Small intestine (tissue), 7 donors: ENCODE results near the gene VPS45. TPM values are rescaled to one million over a fixed set of nuclear protein-coding genes. Genes with fewer than 3 reads are reported as not detected.
"Not testable (repeated sequence)": the region's sequence is repeated elsewhere in the genome, so short reads cannot be mapped to it uniquely, and the experiment has no call there.

Source experiments
- DNase-seq, 2 donors: peaks; one replicate each; pipeline versions ENCODE4 v3.0.0 to v3.0.0-alpha.2; 2013
- FAIRE-seq: peaks from 2 replicates; lab custom pipeline; 2012; peaks lifted over from hg19 to GRCh38; lab: Jason Lieb, UNC
- H3K27ac ChIP-seq, 3 donors: one replicate each; pipeline ENCODE4 v1.5.1; 2013; ENCODE audit warnings: low read length in 2 of 3, mild to moderate bottlenecking in 2 of 3, control low read depth in 1 of 3, inconsistent platforms in 1 of 3, low read depth in 1 of 3, moderate library complexity in 1 of 3
- H3K27me3 ChIP-seq, 3 donors: one replicate each; pipeline ENCODE4 v1.6.1; 2013; ENCODE audit warnings: low read length in 3 of 3, inconsistent platforms in 1 of 3; ENCODE audit not compliant: control insufficient read depth in 3 of 3, insufficient read depth in 3 of 3
- H3K36me3 ChIP-seq, 3 donors: one replicate each; pipeline ENCODE4 v1.6.1; 2013; ENCODE audit warnings: low read length in 3 of 3, inconsistent platforms in 1 of 3, low read depth in 1 of 3, mild to moderate bottlenecking in 1 of 3, moderate library complexity in 1 of 3; ENCODE audit not compliant: control insufficient read depth in 3 of 3, insufficient read depth in 2 of 3
- H3K4me1 ChIP-seq, 3 donors: one replicate each; pipeline ENCODE4 v1.6.1; 2013; ENCODE audit warnings: low read length in 2 of 3, inconsistent platforms in 1 of 3, low read depth in 1 of 3, mild to moderate bottlenecking in 1 of 3, moderate library complexity in 1 of 3; ENCODE audit not compliant: control insufficient read depth in 3 of 3, insufficient read depth in 2 of 3
- H3K4me3 ChIP-seq, 3 donors: one replicate each; pipeline ENCODE4 v1.5.1; 2013; ENCODE audit warnings: low read length in 3 of 3, control low read depth in 1 of 3, inconsistent platforms in 1 of 3, low read depth in 1 of 3, mild to moderate bottlenecking in 1 of 3, moderate library complexity in 1 of 3
- H3K9me3 ChIP-seq, 2 donors: one replicate each; pipeline ENCODE4 v1.6.1; 2013; ENCODE audit warnings: low read depth in 1 of 2, low read length in 1 of 2; ENCODE audit not compliant: control insufficient read depth in 2 of 2, insufficient read depth in 1 of 2
- WGBS, 3 donors: extraction: QIAGEN DNeasy Blood & Tissue Kit; methylation state at CpG; one replicate each; pipeline ENCODE4 v1.1.7; 2013; 5-methylcytosine and 5-hydroxymethylcytosine counted together
- polyA plus RNA-seq, 4 donors: library from polyadenylated mRNA; stranded (reverse) in 3 of 4; unstranded in 1 of 4; fragments of 200-250 nt in 3 of 4; fragments of 120-200 nt in 1 of 4; gene quantifications; one replicate each; pipeline versions ENCODE4 v1.2.1 to v1.2.3, GENCODE V29; 2013
- donor health status: healthy with polysubstance abuse.
- donor health status: control.
- donor health status: control.
- donor health status: Bipolar disorder and iron deficiency.
- donor health status: healthy.

VPS45 gene
- polyA plus RNA-seq, 4 donors, result 19.2 to 32.1 (median 22.7) TPM

- 90 to 94% (median 93%) methylated on average over 11 of the region's 11 CpGs for WGBS, 3 donors
- H3K4me3 ChIP-seq, result no peak overlapping the region
- H3K36me3 ChIP-seq, result no peaks in the 10 kb centered on the region
- H3K27me3 ChIP-seq, result no peaks in the 10 kb centered on the region
- peaks cover 0 to 9% (median 0%) of the 10 kb centered on the region in 3 donors for H3K4me1 ChIP-seq
- no peak for DNase-seq
- no peak overlapping the region for H3K27ac ChIP-seq
- no peaks in the 10 kb centered on the region for H3K9me3 ChIP-seq
- no peak for FAIRE-seq
These were observed 114.7 kb downstream of the VPS45 start for GRCh38 chr1:150182247-150182646.

GRCh38 chr1:150183061-150183460 is 115.5 kb downstream of the VPS45 start:
- DNase-seq, result no peak
- Histone ChIP-seq H3K36me3 (no peaks in the 10 kb centered on the region), H3K4me3 (no peak overlapping the region), H3K27me3 (no peaks in the 10 kb centered on the region), H3K27ac (no peak overlapping the region), H3K9me3 (no peaks in the 10 kb centered on the region), H3K4me1 (peaks cover 0 to 4% (median 0%) of the 10 kb centered on the region in 3 donors)
- WGBS, 3 donors, result 81 to 93% (median 90%) methylated on average over 3 of the region's 3 CpGs
- FAIRE-seq, result no peak

GRCh38 chr1:150185481-150185880 is 117.9 kb downstream of the VPS45 start:
- Histone ChIP-seq H3K4me3 (no peak overlapping the region), H3K27me3 (no peaks in the 10 kb centered on the region), H3K9me3 (no peaks in the 10 kb centered on the region), H3K4me1 (no peaks in the 10 kb centered on the region), H3K36me3 (no peaks in the 10 kb centered on the region), H3K27ac (no peak overlapping the region)
- DNase-seq (no peak), FAIRE-seq (no peak)
- WGBS, 3 donors, result 88 to 94% (median 91%) methylated on average over 7 of the region's 7 CpGs

- WGBS, 3 donors, result 58 to 81% (median 62%) methylated on average over 7 of the region's 7 CpGs
- not testable (repeated sequence) for H3K4me3 ChIP-seq
These were observed 118.8 kb downstream of the VPS45 start for GRCh38 chr1:150186438-150186788.

GRCh38 chr1:150186789-150187559 is 119.4 kb downstream of the VPS45 start:
- Histone ChIP-seq H3K9me3 (no peaks in the 10 kb centered on the region), H3K4me3 (no peak overlapping the region), H3K36me3 (no peaks in the 10 kb centered on the region), H3K4me1 (no peaks in the 10 kb centered on the region), H3K27ac (no peak overlapping the region), H3K27me3 (no peaks in the 10 kb centered on the region)
- FAIRE-seq, result no peak
- WGBS, 3 donors, result 12 to 26% (median 21%) methylated on average over 10 of the region's 10 CpGs
- peak; percentile 44 to 57 for DNase-seq

More at GRCh38 chr1:150186438-150186788, 118.8 kb downstream of the VPS45 start:
- not testable (repeated sequence) for H3K27me3 ChIP-seq, H3K9me3 ChIP-seq, H3K27ac ChIP-seq, H3K36me3 ChIP-seq, H3K4me1 ChIP-seq, FAIRE-seq
- DNase-seq, result peak in 1 of 2 donors; percentile 33

GRCh38 chr1:150187560-150187931 is 120.0 kb downstream of the VPS45 start:
- no peaks in the 10 kb centered on the region for H3K27me3 ChIP-seq
- no peak for DNase-seq
- 29 to 45% (median 31%) methylated on average over 3 of the region's 3 CpGs for WGBS, 3 donors
- H3K36me3 ChIP-seq, result no peaks in the 10 kb centered on the region
- no peaks in the 10 kb centered on the region for H3K9me3 ChIP-seq
- no peak overlapping the region for H3K4me3 ChIP-seq
- no peaks in the 10 kb centered on the region for H3K4me1 ChIP-seq
- no peak for FAIRE-seq
- no peak overlapping the region for H3K27ac ChIP-seq

GRCh38 chr1:150192012-150192411 is 124.4 kb downstream of the VPS45 start:
- H3K27me3 ChIP-seq, result no peaks in the 10 kb centered on the region
- no peaks in the 10 kb centered on the region for H3K4me1 ChIP-seq
- no peak overlapping the region for H3K27ac ChIP-seq
- WGBS, 3 donors, result 68 to 77% (median 73%) methylated on average over 2 of the region's 2 CpGs
- DNase-seq (no peak), FAIRE-seq (no peak)
- H3K4me3 ChIP-seq, result no peak overlapping the region
- H3K9me3 ChIP-seq, result no peaks in the 10 kb centered on the region
- H3K36me3 ChIP-seq, result no peaks in the 10 kb centered on the region

GRCh38 chr1:150194381-150195031 is 126.9 kb downstream of the VPS45 start:
- DNase-seq, result no peak
- H3K27ac ChIP-seq, result no peak overlapping the region
- FAIRE-seq, result no peak
- H3K4me1 ChIP-seq, result no peaks in the 10 kb centered on the region
- no peaks in the 10 kb centered on the region for H3K9me3 ChIP-seq
- no peaks in the 10 kb centered on the region for H3K36me3 ChIP-seq
- H3K4me3 ChIP-seq, result no peak overlapping the region
- 84 to 94% (median 85%) methylated on average over 3 to 4 of the region's 4 CpGs for WGBS, 3 donors
- H3K27me3 ChIP-seq, result no peaks in the 10 kb centered on the region
